Astrocyte (in vitro differentiated cells and primary cell): ENCODE data around the gene UTY.
"Not testable (repeated sequence)": the region's sequence is repeated elsewhere in the genome, so short reads cannot be mapped to it uniquely, and the experiment has no call there.

Source experiments
- CTCF ChIP-seq: IDR thresholded peaks from 2 replicates; pipeline ENCODE4 v1.5.1; 2011; ENCODE audit warnings: low read depth, mild to moderate bottlenecking, inconsistent platforms, low read length, moderate library complexity; ENCODE audit not compliant: insufficient read depth
- EZH2 ChIP-seq: IDR thresholded peaks from 2 replicates; pipeline ENCODE4 v1.6.1; 2012; ENCODE audit warnings: mild to moderate bottlenecking, low read length, inconsistent platforms; ENCODE audit not compliant: insufficient read depth

GRCh38 chrY:13282151-13283054 lies 197.4 kb downstream of the UTY start:
- not testable (repeated sequence) for TF ChIP-seq CTCF, EZH2
